Aorta (tissue), 5 donors: ENCODE data around the gene MYH7B. TPM values are rescaled to one million over a fixed set of nuclear protein-coding genes. Genes with fewer than 3 reads are reported as not detected.

ENCODE experiments used
- ATAC-seq: fragments of 200-7000 bp; cut with Tn5 transposase; one replicate; pipeline ENCODE4 v1.9.1; 2022; ENCODE audit warnings: moderate library complexity; ENCODE audit not compliant: low FRiP score
- DNase-seq, 2 donors: peaks; one replicate each; pipeline ENCODE4 v3.0.0-alpha.2; 2020
- H3K27ac ChIP-seq, 2 donors: one replicate each; pipeline ENCODE4 v1.5.1; 2013; ENCODE audit warnings: low read length in 2 of 2, mild to moderate bottlenecking in 2 of 2, moderate library complexity in 2 of 2, control low read depth in 1 of 2, inconsistent platforms in 1 of 2, low read depth in 1 of 2
- H3K27me3 ChIP-seq, 2 donors: one replicate each; pipeline ENCODE4 v1.6.1; 2013; ENCODE audit warnings: control low read depth in 1 of 2, low read length in 1 of 2, mild to moderate bottlenecking in 1 of 2, moderate library complexity in 1 of 2; ENCODE audit not compliant: insufficient read depth in 2 of 2, control insufficient read depth in 1 of 2
- H3K36me3 ChIP-seq, 2 donors: one replicate each; pipeline ENCODE4 v1.6.1; 2013; ENCODE audit warnings: control low read depth in 1 of 2, low read length in 1 of 2, mild to moderate bottlenecking in 1 of 2; ENCODE audit not compliant: insufficient read depth in 2 of 2, control insufficient read depth in 1 of 2
- H3K4me1 ChIP-seq, 2 donors: one replicate each; pipeline ENCODE4 v1.6.1; 2013; ENCODE audit warnings: low read length in 2 of 2, control low read depth in 1 of 2, mild to moderate bottlenecking in 1 of 2, moderate library complexity in 1 of 2; ENCODE audit not compliant: insufficient read depth in 2 of 2, control insufficient read depth in 1 of 2
- H3K4me3 ChIP-seq, 2 donors: one replicate each; pipeline ENCODE4 v1.5.1; 2013; ENCODE audit warnings: low read length in 2 of 2, control low read depth in 1 of 2, mild to moderate bottlenecking in 1 of 2
- H3K9me3 ChIP-seq: one replicate; pipeline ENCODE4 v1.6.1; 2013; ENCODE audit warnings: mild to moderate bottlenecking, low read length; ENCODE audit not compliant: control insufficient read depth
- WGBS, 2 donors: extraction: QIAGEN DNeasy Blood & Tissue Kit; methylation state at CpG; one replicate each; pipeline ENCODE4 v1.1.7; 2013; 5-methylcytosine and 5-hydroxymethylcytosine counted together
- intact Hi-C, 2 donors: fragments of 100-400 bp; cut with DNase I; formaldehyde crosslinking; loops; one replicate each; pipeline versions ENCODE4 v1.14.2 to v1.15.0; 2022
- polyA plus RNA-seq, 2 donors: library from polyadenylated mRNA; stranded (reverse); fragments of 200-250 nt; gene quantifications; one replicate each; pipeline ENCODE4 v1.2.3, GENCODE V29; 2013
- total RNA-seq, 2 donors: library from RNA; stranded (reverse); fragmentation: NEBNext Ultra II Directional; extraction: Animal tissue kit (Norgen Biotek cat#: 25700); gene quantifications; one replicate each; pipeline ENCODE4 v1.2.1, GENCODE V29; 2021
- donor health status: healthy with polysubstance abuse.
- donor health status: Bipolar disorder and iron deficiency.
- donor health status: DM: no; HTN: no; CAD: no.
- donor health status: DM: no; HTN: no; CAD: no.
- donor health status: DM: yes; HTN: yes; CAD: no.

The MYH7B gene
- total and polyA plus RNA-seq, 4 donors = 0.13 to 4.6 (median 0.72) TPM

GRCh38 chr20:34996243-34997028 is 40.8 kb downstream of the MYH7B start:
- DNase-seq (peak in 1 of 2 donors; percentile 64), ATAC-seq (no peak)
- H3K4me3 ChIP-seq = no peak overlapping the region
- no peak overlapping the region for H3K27ac ChIP-seq
- intact Hi-C loops = no loop called here
- H3K9me3 ChIP-seq = no peaks in the 10 kb centered on the region
- no peaks in the 10 kb centered on the region for H3K4me1 ChIP-seq
- peaks cover 0 to 9% of the 10 kb centered on the region in 2 donors for H3K36me3 ChIP-seq
- WGBS, 2 donors = 92 to 95% methylated on average over 26 of the region's 26 CpGs
- H3K27me3 ChIP-seq = no peaks in the 10 kb centered on the region

DNA sequence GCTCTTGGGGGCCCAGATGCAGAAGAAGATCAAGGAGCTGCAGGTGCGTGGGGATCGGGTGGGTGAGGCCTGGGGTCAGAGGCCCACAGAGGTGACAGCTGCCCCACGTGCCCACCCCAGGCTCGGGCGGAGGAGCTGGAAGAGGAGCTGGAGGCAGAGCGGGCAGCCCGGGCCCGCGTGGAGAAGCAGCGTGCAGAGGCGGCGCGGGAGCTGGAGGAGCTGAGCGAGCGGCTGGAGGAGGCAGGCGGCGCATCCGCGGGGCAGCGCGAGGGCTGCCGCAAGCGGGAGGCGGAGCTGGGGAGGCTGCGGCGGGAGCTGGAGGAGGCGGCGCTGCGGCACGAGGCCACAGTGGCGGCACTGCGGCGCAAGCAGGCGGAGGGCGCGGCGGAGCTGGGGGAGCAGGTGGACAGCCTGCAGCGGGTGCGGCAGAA is 41.5 kb downstream of the MYH7B start:
- intact Hi-C loops = no loop called here
- no peak overlapping the region for H3K4me3 ChIP-seq
- WGBS, 2 donors = 61 to 64% methylated on average over 27 to 39 of the region's 39 CpGs
- peaks cover 0 to 13% of the 10 kb centered on the region in 2 donors for H3K36me3 ChIP-seq
- no peaks in the 10 kb centered on the region for H3K27me3 ChIP-seq
- no peaks in the 10 kb centered on the region for H3K4me1 ChIP-seq
- DNase-seq (no peak), ATAC-seq (peak; percentile 23)
- H3K9me3 ChIP-seq = no peaks in the 10 kb centered on the region
- no peak overlapping the region for H3K27ac ChIP-seq

- peaks cover 0 to 13% of the 10 kb centered on the region in 2 donors for H3K36me3 ChIP-seq
- ATAC-seq (no peak), DNase-seq (no peak)
- intact Hi-C loops = no loop called here
- no peak overlapping the region for H3K4me3 ChIP-seq
- no peaks in the 10 kb centered on the region for H3K27me3 ChIP-seq
- 95 to 97% methylated on average over 2 of the region's 2 CpGs for WGBS, 2 donors
- H3K9me3 ChIP-seq = no peaks in the 10 kb centered on the region
- no peak overlapping the region for H3K27ac ChIP-seq
- H3K4me1 ChIP-seq = no peaks in the 10 kb centered on the region
Measured at GRCh38 chr20:34997774-34998173, 42.1 kb downstream of the MYH7B start.

DNA sequence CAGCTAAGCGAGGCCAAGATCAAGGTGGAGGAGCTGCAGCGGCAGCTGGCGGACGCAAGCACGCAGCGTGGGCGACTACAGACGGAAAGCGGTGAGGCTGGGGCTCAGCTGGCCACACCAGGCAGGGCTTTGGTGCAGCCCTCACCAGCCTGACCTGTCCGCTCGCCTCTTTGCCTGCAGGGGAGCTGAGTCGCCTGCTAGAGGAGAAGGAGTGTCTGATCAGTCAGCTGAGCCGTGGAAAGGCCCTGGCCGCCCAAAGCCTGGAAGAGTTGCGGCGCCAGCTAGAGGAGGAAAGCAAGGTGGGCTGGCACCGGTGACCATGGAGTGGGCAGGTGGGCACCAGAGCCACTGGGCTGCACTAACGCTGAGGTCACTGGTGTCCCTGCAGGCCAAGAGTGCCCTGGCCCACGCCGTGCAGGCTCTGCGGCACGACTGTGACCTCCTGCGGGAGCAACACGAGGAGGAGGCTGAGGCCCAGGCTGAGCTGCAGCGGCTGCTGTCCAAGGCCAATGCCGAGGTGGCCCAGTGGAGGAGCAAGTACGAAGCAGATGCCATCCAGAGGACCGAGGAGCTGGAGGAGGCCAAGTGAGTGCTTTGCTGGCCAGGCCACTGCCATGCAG is 42.8 kb downstream of the MYH7B start:
- ATAC-seq = no peak
- no peaks in the 10 kb centered on the region for H3K27me3 ChIP-seq
- WGBS, 2 donors = 85 to 87% methylated on average over 28 of the region's 28 CpGs
- no peaks in the 10 kb centered on the region for H3K9me3 ChIP-seq
- no peaks in the 10 kb centered on the region for H3K4me1 ChIP-seq
- intact Hi-C loops = no loop called here
- H3K4me3 ChIP-seq = no peak overlapping the region
- DNase-seq = no peak
- H3K36me3 ChIP-seq = peaks cover 0 to 18% of the 10 kb centered on the region in 2 donors
- no peak overlapping the region for H3K27ac ChIP-seq

DNA sequence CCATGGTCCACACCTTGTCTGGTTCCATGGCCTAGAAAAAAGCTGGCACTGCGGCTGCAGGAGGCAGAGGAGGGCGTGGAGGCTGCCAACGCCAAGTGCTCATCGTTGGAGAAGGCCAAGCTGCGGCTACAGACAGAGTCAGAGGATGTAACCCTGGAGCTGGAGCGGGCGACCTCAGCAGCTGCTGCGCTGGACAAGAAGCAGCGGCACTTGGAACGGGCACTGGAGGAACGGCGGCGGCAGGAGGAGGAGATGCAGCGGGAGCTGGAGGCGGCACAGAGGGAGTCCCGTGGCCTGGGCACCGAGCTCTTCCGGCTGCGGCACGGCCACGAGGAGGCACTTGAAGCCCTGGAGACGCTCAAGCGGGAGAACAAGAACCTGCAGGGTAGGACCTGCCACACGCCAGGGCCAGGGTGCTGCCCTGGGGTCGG is 43.4 kb downstream of the MYH7B start:
- Histone ChIP-seq H3K27me3 (no peaks in the 10 kb centered on the region), H3K9me3 (no peaks in the 10 kb centered on the region), H3K27ac (no peak overlapping the region), H3K4me3 (no peak overlapping the region), H3K4me1 (no peaks in the 10 kb centered on the region), H3K36me3 (peaks cover 0 to 19% of the 10 kb centered on the region in 2 donors)
- DNase-seq (no peak), ATAC-seq (no peak)
- WGBS, 2 donors = 89 to 90% methylated on average over 25 of the region's 25 CpGs
- intact Hi-C loops = no loop called here

GRCh38 chr20:34999782-35000181 is 44.1 kb downstream of the MYH7B start:
- DNase-seq (no peak), ATAC-seq (no peak)
- H3K27ac ChIP-seq = no peak overlapping the region
- intact Hi-C loops = no loop called here
- H3K27me3 ChIP-seq = no peaks in the 10 kb centered on the region
- H3K4me1 ChIP-seq = no peaks in the 10 kb centered on the region
- peaks cover 0 to 22% of the 10 kb centered on the region in 2 donors for H3K36me3 ChIP-seq
- 58 to 67% methylated on average over 9 to 10 of the region's 10 CpGs for WGBS, 2 donors
- no peaks in the 10 kb centered on the region for H3K9me3 ChIP-seq
- no peak overlapping the region for H3K4me3 ChIP-seq

- Histone ChIP-seq H3K9me3 (no peaks in the 10 kb centered on the region), H3K27me3 (no peaks in the 10 kb centered on the region), H3K27ac (no peak overlapping the region), H3K4me1 (no peaks in the 10 kb centered on the region), H3K36me3 (peaks cover 0 to 24% of the 10 kb centered on the region in 2 donors), H3K4me3 (no peak overlapping the region)
- DNase-seq (no peak), ATAC-seq (no peak)
- 90 to 91% methylated on average over 28 of the region's 28 CpGs for WGBS, 2 donors
- intact Hi-C loops = no loop called here
Measured at GRCh38 chr20:35000311-35000921, 44.7 kb downstream of the MYH7B start.

GRCh38 chr20:35000922-35001595 is 45.4 kb downstream of the MYH7B start:
- peaks cover 0 to 24% of the 10 kb centered on the region in 2 donors for H3K36me3 ChIP-seq
- no peaks in the 10 kb centered on the region for H3K27me3 ChIP-seq
- no peak for DNase-seq
- no peak overlapping the region for H3K4me3 ChIP-seq
- 89 to 92% methylated on average over 28 of the region's 28 CpGs for WGBS, 2 donors
- H3K4me1 ChIP-seq = no peaks in the 10 kb centered on the region
- no peaks in the 10 kb centered on the region for H3K9me3 ChIP-seq
- intact Hi-C loops = no loop called here
- no peak for ATAC-seq
- H3K27ac ChIP-seq = no peak overlapping the region
